SK-N-SH (cell line): ENCODE data around the gene DLG2. TPM values are rescaled to one million over a fixed set of nuclear protein-coding genes. Genes with fewer than 3 reads are reported as not detected.

Source experiments
- CTCF ChIA-PET: fragments of 300-600, 350-600 bp; formaldehyde crosslinking; extraction: SDS; loops from one replicate; lab custom pipeline; 2021; lab: Yijun Ruan, JAX
- POLR2A ChIA-PET: fragments of 350-600 bp; sonication (Branson Sonifier 250); formaldehyde crosslinking; extraction: SDS; loops from one replicate; lab custom pipeline; 2020; ENCODE audit warnings: antibody characterized with exemption, inconsistent platforms; lab: Yijun Ruan, JAX
- DNase-seq: peaks from one replicate; pipeline ENCODE4 v3.0.0; 2012
- H2AFZ ChIP-seq: fragments of 200-600 bp; sonication (generic); 2 replicates; pipeline ENCODE4 v1.8.1; 2016; ENCODE audit warnings: antibody characterized with exemption, mild to moderate bottlenecking, low read depth
- H3F3A ChIP-seq: fragments of 200-600 bp; sonication (generic); replicated peaks from 2 replicates; pipeline ENCODE3; 2016; ENCODE audit warnings: antibody characterized with exemption, mild to moderate bottlenecking; ENCODE audit not compliant: insufficient read depth
- H3K27ac ChIP-seq, 2 experiments: fragments of 200-500 bp in 1 of 2; fragments of 200-600 bp in 1 of 2; sonication (Bioruptor generic) in 1 of 2; sonication (generic), shearing (Covaris generic) in 1 of 2; 2 replicates each; pipeline versions ENCODE4 v1.5.1 to v1.6.1; 2014 to 2016; ENCODE audit warnings: low read depth in 2 of 2, inconsistent platforms in 1 of 2, low read length in 1 of 2, mild to moderate bottlenecking in 1 of 2, mixed read lengths in 1 of 2
- H3K27me3 ChIP-seq: fragments of 200-600 bp; sonication (generic), shearing (Covaris generic); 2 replicates; pipeline ENCODE4 v1.6.1; 2016; ENCODE audit warnings: mixed run types; ENCODE audit not compliant: insufficient read depth
- H3K36me3 ChIP-seq, 2 experiments: fragments of 200-500 bp in 1 of 2; fragments of 200-600 bp in 1 of 2; sonication (Bioruptor generic) in 1 of 2; sonication (generic) in 1 of 2; replicated peaks in 1 of 2; 2 replicates each; pipeline versions ENCODE3 to v1.5.1; 2014 to 2016; ENCODE audit warnings: low read length in 1 of 2, mild to moderate bottlenecking in 1 of 2; ENCODE audit not compliant: insufficient read depth in 2 of 2, control insufficient read depth in 1 of 2
- H3K4me1 ChIP-seq, 2 experiments: fragments of 200-500 bp in 1 of 2; fragments of 200-600 bp in 1 of 2; sonication (Bioruptor generic) in 1 of 2; sonication (generic), shearing (Covaris generic) in 1 of 2; 2 replicates each; pipeline versions ENCODE4 v1.5.1 to v1.6.1; 2014 to 2016; ENCODE audit warnings: low read depth in 1 of 2, low read length in 1 of 2, mixed run types in 1 of 2; ENCODE audit not compliant: insufficient read depth in 2 of 2, control insufficient read depth in 1 of 2
- H3K4me2 ChIP-seq: fragments of 200-600 bp; sonication (generic), shearing (Covaris generic); 2 replicates; pipeline ENCODE4 v1.6.1; 2017; ENCODE audit warnings: mixed run types
- H3K4me3 ChIP-seq, 2 experiments: fragments of 200-500 bp in 1 of 2; fragments of 200-600 bp in 1 of 2; sonication (Bioruptor generic) in 1 of 2; sonication (generic), shearing (Covaris generic) in 1 of 2; 2 replicates each; pipeline versions ENCODE4 v1.5.1 to v1.8.1; 2014 to 2016; ENCODE audit warnings: low read depth in 2 of 2, inconsistent platforms in 1 of 2, low read length in 1 of 2, mild to moderate bottlenecking in 1 of 2, mixed read lengths in 1 of 2, moderate library complexity in 1 of 2
- H3K79me2 ChIP-seq: fragments of 200-600 bp; sonication (generic); 2 replicates; pipeline ENCODE4 v1.8.1; 2017; ENCODE audit warnings: mild to moderate bottlenecking; ENCODE audit not compliant: insufficient read depth
- H3K9ac ChIP-seq: fragments of 200-600 bp; sonication (generic); 2 replicates; pipeline ENCODE4 v1.6.1; 2017; ENCODE audit warnings: mixed run types
- H3K9me2 ChIP-seq: fragments of 200-600 bp; sonication (generic); 2 replicates; pipeline ENCODE4 v1.6.1; 2017; ENCODE audit warnings: mixed run types
- H3K9me3 ChIP-seq: fragments of 200-600 bp; sonication (generic); 2 replicates; pipeline ENCODE4 v1.6.1; 2017; ENCODE audit warnings: mixed run types, mild to moderate bottlenecking, moderate library complexity
- H4K20me1 ChIP-seq: fragments of 200-600 bp; sonication (generic); 2 replicates; pipeline ENCODE4 v1.6.1; 2017; ENCODE audit warnings: mild to moderate bottlenecking, mixed run types; ENCODE audit not compliant: insufficient read depth
- ELF1 ChIP-seq: IDR thresholded peaks from 2 replicates; pipeline ENCODE4 v1.4.0; 2012
- EP300 ChIP-seq, 2 experiments: IDR thresholded peaks; 2 replicates each; pipeline versions ENCODE4 v1.4.0 to v1.6.1; 2012; ENCODE audit warnings: borderline replicate concordance in 1 of 2, low read depth in 1 of 2, low read length in 1 of 2
- EZH2phosphoT487 ChIP-seq: fragments of 200-600 bp; sonication (generic); IDR thresholded peaks from 2 replicates; pipeline ENCODE4 v1.6.1; 2017; ENCODE audit warnings: low read depth, mixed run types, mild to moderate bottlenecking, antibody characterized with exemption, moderate library complexity, borderline replicate concordance
- FOSL2 ChIP-seq: IDR thresholded peaks from 2 replicates; pipeline ENCODE4 v1.4.0; 2012; ENCODE audit warnings: low read depth, mild to moderate bottlenecking, moderate library complexity, borderline replicate concordance
- FOXJ3 ChIP-seq: sonication (generic); formaldehyde crosslinking; IDR thresholded peaks from 2 replicates; pipeline ENCODE4 v1.5.1; 2020; ENCODE audit warnings: mild to moderate bottlenecking, missing genetic modification reagents
- FOXM1 ChIP-seq: IDR thresholded peaks from 2 replicates; pipeline ENCODE4 v1.4.0; 2012; ENCODE audit warnings: low read depth, mild to moderate bottlenecking
- GABPA ChIP-seq: IDR thresholded peaks from 2 replicates; pipeline ENCODE4 v1.4.0; 2012; ENCODE audit warnings: low read depth, mild to moderate bottlenecking
- GATA2 ChIP-seq: sonication (generic); formaldehyde crosslinking; IDR thresholded peaks from 2 replicates; pipeline ENCODE4 v1.5.0; 2020; ENCODE audit warnings: mild to moderate bottlenecking, missing genetic modification reagents
- MAX ChIP-seq: IDR thresholded peaks from 2 replicates; pipeline ENCODE4 v1.4.0; 2012; ENCODE audit warnings: low read depth
- MEF2A ChIP-seq: IDR thresholded peaks from 2 replicates; pipeline ENCODE4 v1.4.0; 2012; ENCODE audit warnings: low read depth, borderline replicate concordance
- MXI1 ChIP-seq: IDR thresholded peaks from 2 replicates; pipeline ENCODE4 v1.6.1; 2012; ENCODE audit warnings: mild to moderate bottlenecking, low read depth, low read length, improper control_type of control experiment
- NFIC ChIP-seq: IDR thresholded peaks from 2 replicates; pipeline ENCODE4 v1.4.0; 2012; ENCODE audit warnings: borderline replicate concordance
- NRF1 ChIP-seq: IDR thresholded peaks from 2 replicates; pipeline ENCODE4 v1.6.1; 2012; ENCODE audit warnings: low read depth, mild to moderate bottlenecking, low read length
- PBX3 ChIP-seq: IDR thresholded peaks from 2 replicates; pipeline ENCODE4; 2012
- RFX5 ChIP-seq: IDR thresholded peaks from 2 replicates; pipeline ENCODE4 v1.6.1; 2012; ENCODE audit warnings: mild to moderate bottlenecking, improper control_type of control experiment, low read length
- SMC3 ChIP-seq: IDR thresholded peaks from 2 replicates; pipeline ENCODE4 v1.6.1; 2012; ENCODE audit warnings: low read depth, low read length, improper control_type of control experiment
- TEAD4 ChIP-seq: IDR thresholded peaks from 2 replicates; pipeline ENCODE4 v1.4.0; 2012; ENCODE audit warnings: mild to moderate bottlenecking, borderline replicate concordance; ENCODE audit not compliant: insufficient read depth
- YY1 ChIP-seq: IDR thresholded peaks from 2 replicates; pipeline ENCODE4 v1.4.0; 2012; ENCODE audit warnings: low read depth, mild to moderate bottlenecking
- WGBS: methylation state at CpG from one replicate; pipeline ENCODE4 v1.1.6; 2017; ENCODE audit warnings: low lambda C conversion rate; 5-methylcytosine and 5-hydroxymethylcytosine counted together
- polyA plus RNA-seq, 3 experiments: library from polyadenylated mRNA; depleted of rRNA; stranded (reverse); fragments of >200 nt; gene quantifications; 2 replicates each; pipeline ENCODE4 v1.2.3, GENCODE V29; 2012
- TF ChIP-seq, protein P1 (sequence below): fragments of 150-350 bp; IDR thresholded peaks from 2 replicates; pipeline ENCODE4 v1.6.1; 2017; ENCODE audit warnings: antibody characterized with exemption, low read length, low read depth, borderline replicate concordance
- TF ChIP-seq, protein P2 (sequence below): fragments of 150-350 bp; IDR thresholded peaks from 2 replicates; pipeline ENCODE4 v1.6.1; 2016; ENCODE audit warnings: mild to moderate bottlenecking, low read depth, low read length
- TF ChIP-seq, protein P3 (sequence below): IDR thresholded peaks from 2 replicates; pipeline ENCODE4 v1.4.0; 2012; ENCODE audit warnings: low read depth, borderline replicate concordance

The DLG2 gene
- 0.21 and 0.31 TPM in 2 replicates for polyA plus RNA-seq (2012; rRNA removed)
- polyA plus RNA-seq (2012; cell fraction: cytosol; rRNA removed): 0.28 and 0.31 TPM in 2 replicates
- polyA plus RNA-seq (2012; cell fraction: nucleus; rRNA removed): 0.43 and 0.80 TPM in 2 replicates

DNA sequence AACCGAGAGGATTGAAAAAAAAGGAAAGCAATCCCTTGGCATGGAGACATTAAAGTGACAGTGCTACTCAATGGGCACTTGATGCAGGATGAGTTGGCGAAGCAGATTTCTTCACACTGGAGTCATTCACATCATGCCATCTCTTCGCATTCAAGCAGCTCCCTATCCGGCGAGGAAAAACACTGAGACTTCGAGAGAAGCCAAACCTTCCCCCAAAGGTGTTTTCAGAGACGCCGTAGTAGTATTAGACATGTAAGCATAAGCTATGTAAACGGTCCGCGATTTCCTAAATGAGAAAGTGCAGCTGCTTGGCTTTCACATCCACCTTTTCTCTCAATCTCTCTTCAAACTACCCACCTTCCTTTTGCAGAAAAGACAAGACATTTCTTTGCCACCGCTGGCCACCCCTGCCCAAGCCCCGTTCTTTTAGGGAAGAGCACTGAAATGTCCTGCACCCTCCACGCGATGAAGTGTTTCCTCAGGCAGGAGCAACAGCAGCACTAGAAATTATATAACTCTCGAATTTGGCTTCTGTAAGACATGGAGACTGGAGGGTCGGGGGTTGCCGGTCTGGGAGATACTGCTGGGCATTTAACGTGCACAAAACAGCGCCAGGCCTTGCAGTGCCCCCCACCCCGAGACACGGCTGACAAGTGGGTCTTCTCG lies at the start of gene DLG2:
DLG2 (minus strand) TSS at position 13 of the 666 bp plus-strand sequence.
- CTCF ChIA-PET: interaction anchor here (0.8 to 1.0 kb wide), 2 partner anchors 10 to 31 kb away, joined by 3 read pairs; no protein-coding TSS in a partner anchor
- Histone ChIP-seq H3K36me3 (peaks cover 10 to 11% of the 10 kb centered on the region in 2 experiments), H3K9me2 (no peaks in the 10 kb centered on the region), H3K4me1 (peaks cover 0 to 3% of the 10 kb centered on the region in 2 experiments; a peak in 3 of 4 replicates), H3K9ac (peak within 1 kb of the TSS; percentile 67), H3K9me3 (no peaks in the 10 kb centered on the region), H3F3A (no peaks in the 10 kb centered on the region), H3K27me3 (no peaks in the 10 kb centered on the region), H3K27ac (peak within 1 kb of the TSS; percentile 68 to 84), H2AFZ (peak within 1 kb of the TSS; percentile 78), H4K20me1 (no peaks in the 10 kb centered on the region), H3K4me3 (peak within 1 kb of the TSS; percentile 72 to 87), H3K79me2 (peaks cover 39% of the 10 kb centered on the region), H3K4me2 (peak within 1 kb of the TSS; percentile 82)
- TF ChIP-seq YY1 (no peak), MAX (peak; percentile 40; the same call in 1 of the 2 replicates), RFX5 (no peak), MXI1 (peak; percentile 29; the same call in 1 of the 2 replicates), TEAD4 (no peak), FOSL2 (no peak), NRF1 (no peak), NFIC (peak; percentile 51; the same call in 1 of the 2 replicates), GATA2 (CRISPR knock-in tag) (no peak)
- TF ChIP-seq, protein P1, sequence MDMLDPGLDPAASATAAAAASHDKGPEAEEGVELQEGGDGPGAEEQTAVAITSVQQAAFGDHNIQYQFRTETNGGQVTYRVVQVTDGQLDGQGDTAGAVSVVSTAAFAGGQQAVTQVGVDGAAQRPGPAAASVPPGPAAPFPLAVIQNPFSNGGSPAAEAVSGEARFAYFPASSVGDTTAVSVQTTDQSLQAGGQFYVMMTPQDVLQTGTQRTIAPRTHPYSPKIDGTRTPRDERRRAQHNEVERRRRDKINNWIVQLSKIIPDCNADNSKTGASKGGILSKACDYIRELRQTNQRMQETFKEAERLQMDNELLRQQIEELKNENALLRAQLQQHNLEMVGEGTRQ: no peak
- WGBS: 3% methylated on average over 23 of the region's 23 CpGs
- peak; percentile 21 for DNase-seq
- POLR2A ChIA-PET: interaction anchor here (1.6 to 2.0 kb wide), 3 partner anchors 20 to 37 kb away, joined by 7 to 16 read pairs (median 14); partner anchors contain the start of genes CREBZF and TMEM126A

DNA sequence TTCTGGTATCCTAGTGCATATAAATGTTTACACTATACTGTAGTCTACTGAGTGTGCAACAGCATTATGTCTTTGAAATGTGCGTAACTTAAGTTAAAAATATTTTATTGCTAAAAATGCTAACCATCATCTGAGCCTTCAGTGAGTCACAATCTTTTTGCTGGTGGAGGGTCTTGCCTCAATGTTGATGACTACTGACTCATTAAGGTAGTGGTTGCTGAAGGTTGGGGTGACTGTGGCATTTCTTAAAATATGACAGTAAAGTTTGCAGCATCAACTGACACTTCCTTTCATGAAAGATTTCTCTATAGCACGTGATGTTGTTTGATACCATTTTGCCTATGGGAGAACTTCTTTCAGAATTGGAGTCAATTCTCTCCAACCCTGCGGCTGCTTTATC lies 46.2 kb upstream of the DLG2 start:
- Histone ChIP-seq H3K27me3 (no peaks in the 10 kb centered on the region), H3K4me3 (no peak overlapping the region), H3K9me2 (no peaks in the 10 kb centered on the region), H3K9ac (no peak overlapping the region), H3K36me3 (no peaks in the 10 kb centered on the region), H3K9me3 (no peaks in the 10 kb centered on the region), H4K20me1 (no peaks in the 10 kb centered on the region), H3K4me1 (no peaks in the 10 kb centered on the region), H3F3A (no peaks in the 10 kb centered on the region), H3K4me2 (no peak overlapping the region), H2AFZ (no peak overlapping the region), H3K27ac (no peak overlapping the region), H3K79me2 (no peaks in the 10 kb centered on the region)
- ChIA-PET POLR2A (no interaction called here), CTCF (no interaction called here)
- no peak for DNase-seq
- WGBS: 84% methylated on average over 3 of the region's 3 CpGs
- TF ChIP-seq, protein P2, sequence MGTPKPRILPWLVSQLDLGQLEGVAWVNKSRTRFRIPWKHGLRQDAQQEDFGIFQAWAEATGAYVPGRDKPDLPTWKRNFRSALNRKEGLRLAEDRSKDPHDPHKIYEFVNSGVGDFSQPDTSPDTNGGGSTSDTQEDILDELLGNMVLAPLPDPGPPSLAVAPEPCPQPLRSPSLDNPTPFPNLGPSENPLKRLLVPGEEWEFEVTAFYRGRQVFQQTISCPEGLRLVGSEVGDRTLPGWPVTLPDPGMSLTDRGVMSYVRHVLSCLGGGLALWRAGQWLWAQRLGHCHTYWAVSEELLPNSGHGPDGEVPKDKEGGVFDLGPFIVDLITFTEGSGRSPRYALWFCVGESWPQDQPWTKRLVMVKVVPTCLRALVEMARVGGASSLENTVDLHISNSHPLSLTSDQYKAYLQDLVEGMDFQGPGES: no peak
- TF ChIP-seq GABPA (no peak), PBX3 (no peak), FOXM1 (no peak), MEF2A (no peak), RFX5 (no peak), FOXJ3 (CRISPR knock-in tag) (no peak), GATA2 (CRISPR knock-in tag) (no peak), ELF1 (no peak), EZH2phosphoT487 (no peak), SMC3 (no peak), EP300 (IDR thresholded peaks at IDR 0.05; ENCODE audit: borderline replicate concordance in 1 of 2, low read depth in 1 of 2, low read length in 1 of 2) (no peak)
- TF ChIP-seq, protein P3, sequence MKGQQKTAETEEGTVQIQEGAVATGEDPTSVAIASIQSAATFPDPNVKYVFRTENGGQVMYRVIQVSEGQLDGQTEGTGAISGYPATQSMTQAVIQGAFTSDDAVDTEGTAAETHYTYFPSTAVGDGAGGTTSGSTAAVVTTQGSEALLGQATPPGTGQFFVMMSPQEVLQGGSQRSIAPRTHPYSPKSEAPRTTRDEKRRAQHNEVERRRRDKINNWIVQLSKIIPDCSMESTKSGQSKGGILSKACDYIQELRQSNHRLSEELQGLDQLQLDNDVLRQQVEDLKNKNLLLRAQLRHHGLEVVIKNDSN: no peak
